H9 (cell line): ENCODE results near the gene PCDHA1. TPM values are rescaled to one million over a fixed set of nuclear protein-coding genes. Genes with fewer than 3 reads are reported as not detected.

Experiments used
- DNase-seq: peaks from one replicate; pipeline ENCODE4 v3.0.0-alpha.2; 2017
- H2AFZ ChIP-seq: one replicate; pipeline ENCODE4 v1.6.1; 2013; ENCODE audit warnings: mild to moderate bottlenecking, low read length, control low read depth, moderate library complexity
- H2AK5ac ChIP-seq: 2 replicates; pipeline ENCODE4 v1.6.1; 2013; ENCODE audit warnings: low read length, control low read depth, mixed read lengths; ENCODE audit not compliant: insufficient read length
- H2BK120ac ChIP-seq: one replicate; pipeline ENCODE4 v1.6.1; 2013; ENCODE audit warnings: low read depth, mild to moderate bottlenecking, low read length, control low read depth, inconsistent platforms; ENCODE audit not compliant: poor library complexity, severe bottlenecking
- H2BK12ac ChIP-seq: 2 replicates; pipeline ENCODE4 v1.6.1; 2013; ENCODE audit warnings: low read length, control low read depth, mixed read lengths, low read depth; ENCODE audit not compliant: insufficient read length
- H2BK15ac ChIP-seq: 2 replicates; pipeline ENCODE4 v1.6.1; 2013; ENCODE audit warnings: low read depth, low read length, control low read depth
- H2BK20ac ChIP-seq: one replicate; pipeline ENCODE4 v1.6.1; 2013; ENCODE audit warnings: low read depth, mild to moderate bottlenecking, low read length, control low read depth, inconsistent platforms; ENCODE audit not compliant: poor library complexity, severe bottlenecking
- H2BK5ac ChIP-seq: 2 replicates; pipeline ENCODE4 v1.6.1; 2013; ENCODE audit warnings: low read length, control low read depth, mixed read lengths; ENCODE audit not compliant: insufficient read length
- H3K14ac ChIP-seq: 2 replicates; pipeline ENCODE4 v1.6.1; 2013; ENCODE audit warnings: low read length, control low read depth; ENCODE audit not compliant: insufficient read depth
- H3K18ac ChIP-seq: 2 replicates; pipeline ENCODE4 v1.6.1; 2013; ENCODE audit warnings: low read depth, mild to moderate bottlenecking, mixed read lengths, low read length, control low read depth; ENCODE audit not compliant: insufficient read length
- H3K23ac ChIP-seq: 2 replicates; pipeline ENCODE4 v1.6.1; 2013; ENCODE audit warnings: low read length, control low read depth, mixed read lengths, low read depth; ENCODE audit not compliant: insufficient read length
- H3K23me2 ChIP-seq: 2 replicates; pipeline ENCODE4 v1.6.1; 2013; ENCODE audit warnings: low read depth, mild to moderate bottlenecking, mixed read lengths, low read length, control low read depth; ENCODE audit not compliant: insufficient read length, poor library complexity, severe bottlenecking
- H3K27ac ChIP-seq: 2 replicates; pipeline ENCODE4 v1.5.1; 2013; ENCODE audit warnings: low read length, control low read depth, mixed read lengths, low read depth; ENCODE audit not compliant: insufficient read length
- H3K27me3 ChIP-seq: 2 replicates; pipeline ENCODE4 v1.6.1; 2013; ENCODE audit warnings: low read length, control low read depth, inconsistent platforms; ENCODE audit not compliant: insufficient read depth
- H3K4ac ChIP-seq: 2 replicates; pipeline ENCODE4 v1.6.1; 2013; ENCODE audit warnings: low read depth, mild to moderate bottlenecking, control low read depth, inconsistent platforms, low read length, moderate library complexity
- H3K4me1 ChIP-seq: 2 replicates; pipeline ENCODE4 v1.6.1; 2013; ENCODE audit warnings: low read length, control low read depth, inconsistent platforms; ENCODE audit not compliant: insufficient read depth
- H3K4me2 ChIP-seq: 2 replicates; pipeline ENCODE4 v1.6.1; 2013; ENCODE audit warnings: low read length, control low read depth, mixed read lengths; ENCODE audit not compliant: insufficient read length, insufficient read depth
- H3K56ac ChIP-seq: 2 replicates; pipeline ENCODE4 v1.6.1; 2013; ENCODE audit warnings: low read depth, mild to moderate bottlenecking, mixed read lengths, low read length, control low read depth; ENCODE audit not compliant: insufficient read length
- H3K79me1 ChIP-seq: 2 replicates; pipeline ENCODE4 v1.6.1; 2013; ENCODE audit warnings: low read depth, mild to moderate bottlenecking, moderate library complexity, low read length, control low read depth, inconsistent platforms; ENCODE audit not compliant: insufficient read depth, poor library complexity, severe bottlenecking
- H3K79me2 ChIP-seq: 2 replicates; pipeline ENCODE4 v1.6.1; 2013; ENCODE audit warnings: low read length, control low read depth, inconsistent platforms; ENCODE audit not compliant: insufficient read depth
- H3K9ac ChIP-seq: 2 replicates; pipeline ENCODE4 v1.6.1; 2013; ENCODE audit warnings: low read length, control low read depth, mixed read lengths; ENCODE audit not compliant: insufficient read length; ENCODE audit errors: extremely low read depth
- H3K9me3 ChIP-seq: one replicate; pipeline ENCODE4 v1.6.1; 2013; ENCODE audit warnings: low read depth, low read length, inconsistent platforms; ENCODE audit not compliant: control insufficient read depth
- H3T11ph ChIP-seq: one replicate; pipeline ENCODE4 v1.6.1; 2013; ENCODE audit warnings: mild to moderate bottlenecking, low read length, control low read depth, inconsistent platforms
- H4K20me1 ChIP-seq: one replicate; pipeline ENCODE4 v1.6.1; 2013; ENCODE audit not compliant: control insufficient read depth, insufficient read length, insufficient read depth
- H4K5ac ChIP-seq: 2 replicates; pipeline ENCODE4 v1.6.1; 2013; ENCODE audit warnings: low read depth, mild to moderate bottlenecking, mixed read lengths, low read length, control low read depth; ENCODE audit not compliant: insufficient read length
- H4K8ac ChIP-seq: replicated peaks from 2 replicates; pipeline ENCODE4 v1.6.1; 2013; ENCODE audit warnings: low read length, control low read depth, mixed read lengths, low read depth; ENCODE audit not compliant: insufficient read length
- H4K91ac ChIP-seq: 2 replicates; pipeline ENCODE4 v1.6.1; 2013; ENCODE audit warnings: low read depth, mild to moderate bottlenecking, moderate library complexity, mixed read lengths, low read length, control low read depth; ENCODE audit not compliant: insufficient read length
- H3K27ac Mint-ChIP-seq, 3 experiments: 2 replicates in 2 of 3; 3 replicates in 1 of 3; pipeline ENCODE4 v1.8.0; 2020 to 2021; ENCODE audit warnings: mixed read lengths in 3 of 3, mild to moderate bottlenecking in 1 of 3, moderate library complexity in 1 of 3
- H3K27me3 Mint-ChIP-seq: 2 replicates; pipeline ENCODE4 v1.8.0; 2021; ENCODE audit warnings: low read depth, mild to moderate bottlenecking, moderate library complexity, mixed read lengths
- H3K36me3 Mint-ChIP-seq, 3 experiments: 2 replicates in 2 of 3; 3 replicates in 1 of 3; pipeline ENCODE4 v1.8.0; 2020 to 2021; ENCODE audit warnings: low read depth in 3 of 3, mixed read lengths in 3 of 3; ENCODE audit not compliant: insufficient read depth in 1 of 3
- H3K4me1 Mint-ChIP-seq, 2 experiments: 2 replicates each; pipeline ENCODE4 v1.8.0; 2020; ENCODE audit warnings: mixed read lengths in 2 of 2
- H3K4me3 Mint-ChIP-seq, 2 experiments: 2 replicates in 1 of 2; 3 replicates in 1 of 2; pipeline ENCODE4 v1.8.0; 2020 to 2021; ENCODE audit warnings: mild to moderate bottlenecking in 2 of 2, mixed read lengths in 2 of 2, moderate library complexity in 1 of 2
- H3K9me3 Mint-ChIP-seq, 2 experiments: 2 replicates in 1 of 2; 3 replicates in 1 of 2; pipeline ENCODE4 v1.8.0; 2020; ENCODE audit warnings: mild to moderate bottlenecking in 2 of 2, mixed read lengths in 2 of 2, moderate library complexity in 1 of 2
- WGBS: extraction: QIAGEN DNeasy Blood & Tissue Kit; methylation state at CpG from one replicate; pipeline ENCODE4 v1.1.7; 2013; ENCODE audit warnings: missing lambda C conversion rate, low lambda C conversion rate, mixed read lengths; ENCODE audit not compliant: insufficient read length; ENCODE audit errors: extremely low coverage; 5-methylcytosine and 5-hydroxymethylcytosine counted together
- total RNA-seq: library from RNA; stranded (reverse); gene quantifications from 2 replicates; pipeline ENCODE4 v1.2.1, GENCODE V29; 2021
- TF ChIP-seq, protein P1 (sequence below): fragments of 200-600 bp; sonication (generic); conservative IDR thresholded peaks from 3 replicates; pipeline ENCODE4 v1.8.0; 2021; ENCODE audit warnings: antibody characterized with exemption, mild to moderate bottlenecking

PCDHA1 gene
- total RNA-seq, 1 experiment from 2014 or later, result 0.61 TPM

DNA sequence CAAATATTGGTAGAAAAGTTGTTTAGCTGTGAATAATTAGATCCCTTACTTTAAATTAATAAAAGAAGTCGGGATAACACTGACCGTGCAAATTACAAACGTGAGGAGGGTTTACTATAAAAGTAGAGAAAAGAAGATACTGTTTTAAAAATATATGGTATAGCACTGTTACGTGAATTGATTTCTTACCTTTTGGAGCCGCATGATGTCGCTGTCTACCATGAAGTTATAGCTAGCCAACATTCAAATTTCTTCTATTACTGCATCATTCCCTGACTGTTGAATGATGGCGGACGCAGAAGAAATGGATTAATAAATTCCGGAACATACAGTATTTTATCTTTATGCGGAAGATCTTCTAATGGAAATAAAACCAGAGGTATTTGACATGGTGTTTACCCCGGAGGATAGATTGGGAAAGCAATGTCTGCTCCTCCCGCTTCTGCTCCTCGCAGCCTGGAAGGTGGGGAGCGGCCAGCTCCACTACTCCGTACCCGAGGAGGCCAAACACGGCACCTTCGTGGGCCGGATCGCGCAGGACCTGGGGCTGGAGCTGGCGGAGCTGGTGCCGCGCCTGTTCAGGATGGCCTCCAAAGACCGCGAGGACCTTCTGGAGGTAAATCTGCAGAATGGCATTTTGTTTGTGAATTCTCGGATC, 41.9 kb downstream of the PCDHA1 start, which contains the start of gene PCDHA6:
Gene PCDHA6, plus strand, starts transcription at position 257 of the 658 bp plus-strand sequence. Its CDS starts 132 bp downstream, at position 389.
- Histone ChIP-seq H2BK5ac (no peak within 1 kb of the TSS), H4K8ac (no peak within 1 kb of the TSS)

More for the DNA sequence above, 41.9 kb downstream of the PCDHA1 start, which contains the start of gene PCDHA6:
- Histone ChIP-seq H4K20me1 (no peaks in the 10 kb centered on the region), H3K27ac (no peak within 1 kb of the TSS), H2BK120ac (no peak within 1 kb of the TSS), H3K4me2 (no peak within 1 kb of the TSS), H3K18ac (no peak within 1 kb of the TSS), H2BK20ac (no peak within 1 kb of the TSS), H3K23me2 (peaks cover 3% of the 10 kb centered on the region), H3K9ac (no peak within 1 kb of the TSS), H3K4ac (no peak within 1 kb of the TSS), H2AFZ (no peak within 1 kb of the TSS), H3K9me3 (no peaks in the 10 kb centered on the region), H2BK15ac (no peak within 1 kb of the TSS), H4K91ac (no peak within 1 kb of the TSS), H3K23ac (no peak within 1 kb of the TSS), H3K4me1 (no peaks in the 10 kb centered on the region), H2BK12ac (no peak within 1 kb of the TSS), H3T11ph (no peak within 1 kb of the TSS), H4K5ac (no peak within 1 kb of the TSS), H3K27me3 (no peaks in the 10 kb centered on the region), H3K79me1 (no peaks in the 10 kb centered on the region), H3K56ac (no peak within 1 kb of the TSS), H3K79me2 (no peaks in the 10 kb centered on the region), H3K14ac (peak within 1 kb of the TSS; percentile 76; the same call in 1 of the 2 replicates), H2AK5ac (no peak within 1 kb of the TSS)
- peaks cover 0 to 11% of the 10 kb centered on the region in 2 experiments; a peak in 2 of 4 replicates for H3K4me1 Mint-ChIP-seq
- peak within 1 kb of the TSS in 1 of 3 experiments; percentile 97; a peak in 3 of 7 replicates for H3K27ac Mint-ChIP-seq
- peaks cover 19 to 20% of the 10 kb centered on the region in 2 experiments for H3K9me3 Mint-ChIP-seq
- H3K36me3 Mint-ChIP-seq, result peaks cover 15 to 31% (median 18%) of the 10 kb centered on the region in 3 experiments
- no peaks in the 10 kb centered on the region for H3K27me3 Mint-ChIP-seq
- H3K4me3 Mint-ChIP-seq, result peak within 1 kb of the TSS; percentile 76 to 88
- TF ChIP-seq, protein P1, sequence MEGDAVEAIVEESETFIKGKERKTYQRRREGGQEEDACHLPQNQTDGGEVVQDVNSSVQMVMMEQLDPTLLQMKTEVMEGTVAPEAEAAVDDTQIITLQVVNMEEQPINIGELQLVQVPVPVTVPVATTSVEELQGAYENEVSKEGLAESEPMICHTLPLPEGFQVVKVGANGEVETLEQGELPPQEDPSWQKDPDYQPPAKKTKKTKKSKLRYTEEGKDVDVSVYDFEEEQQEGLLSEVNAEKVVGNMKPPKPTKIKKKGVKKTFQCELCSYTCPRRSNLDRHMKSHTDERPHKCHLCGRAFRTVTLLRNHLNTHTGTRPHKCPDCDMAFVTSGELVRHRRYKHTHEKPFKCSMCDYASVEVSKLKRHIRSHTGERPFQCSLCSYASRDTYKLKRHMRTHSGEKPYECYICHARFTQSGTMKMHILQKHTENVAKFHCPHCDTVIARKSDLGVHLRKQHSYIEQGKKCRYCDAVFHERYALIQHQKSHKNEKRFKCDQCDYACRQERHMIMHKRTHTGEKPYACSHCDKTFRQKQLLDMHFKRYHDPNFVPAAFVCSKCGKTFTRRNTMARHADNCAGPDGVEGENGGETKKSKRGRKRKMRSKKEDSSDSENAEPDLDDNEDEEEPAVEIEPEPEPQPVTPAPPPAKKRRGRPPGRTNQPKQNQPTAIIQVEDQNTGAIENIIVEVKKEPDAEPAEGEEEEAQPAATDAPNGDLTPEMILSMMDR, result peak; percentile 63
- WGBS, result no CpG with 5 or more reads among the region's 27 CpGs
- no peak for DNase-seq
